ENCODE data around the gene ZPR1. TPM values are rescaled to one million over a fixed set of nuclear protein-coding genes. Genes with fewer than 3 reads are reported as not detected.

ZPR1 gene
- total RNA-seq, 4 donors from 2014 or later: 18.1 to 45.9 (median 39.2) TPM

DNA sequence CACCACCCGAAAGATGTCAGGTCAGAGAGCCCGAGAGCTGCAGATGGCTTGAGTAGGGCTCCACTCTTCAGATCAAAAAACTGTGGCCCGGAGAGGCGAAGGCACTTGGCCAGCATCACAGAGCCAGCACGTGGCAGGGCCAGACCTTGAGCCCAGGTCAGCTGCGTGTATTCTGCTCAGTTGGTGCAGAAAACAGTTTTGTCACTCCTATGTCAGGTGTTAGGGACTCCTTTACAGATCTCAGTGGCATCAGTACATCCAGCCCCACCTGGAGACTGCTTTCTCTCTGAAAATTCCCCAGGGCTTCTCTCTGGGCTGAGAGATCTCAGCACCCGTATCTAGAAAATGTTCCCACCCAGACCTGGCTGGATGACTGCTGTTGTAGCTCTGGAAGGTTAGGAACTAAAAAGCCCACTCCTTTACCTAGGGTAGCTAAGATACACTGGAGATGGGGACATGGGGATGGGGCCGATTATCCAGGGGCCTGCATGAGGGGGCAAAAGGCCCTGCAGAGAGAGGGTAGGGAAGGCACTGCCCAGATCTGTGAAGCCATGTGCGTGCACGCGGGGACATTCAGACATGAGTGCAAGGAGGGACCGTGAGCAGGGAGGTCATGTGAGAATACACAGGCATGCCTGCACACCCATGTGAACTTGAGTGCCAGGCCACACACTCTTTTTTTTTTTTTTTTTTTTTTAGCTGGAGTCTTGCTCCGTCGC lies 46.2 kb upstream of the ZPR1 start:
- no peaks in the 10 kb centered on the region for H3K36me3 ChIP-seq
- H3K4me3 ChIP-seq: no peak overlapping the region
- ATAC-seq: no peak
- WGBS, 2 donors (ENCODE audit: low coverage in 1 of 2): 85% methylated on average over 9 of the region's 14 CpGs; no CpG with 5 or more reads in 1 of the 2 donors
- H3K27me3 ChIP-seq: no peaks in the 10 kb centered on the region
- peaks cover 0 to 33% (median 8%) of the 10 kb centered on the region in 3 donors for H3K4me1 ChIP-seq
- H3K9me3 ChIP-seq: no peaks in the 10 kb centered on the region
- TF ChIP-seq POLR2AphosphoS5 (IDR thresholded peaks at IDR 0.05): no peak
- TF ChIP-seq, protein P1, sequence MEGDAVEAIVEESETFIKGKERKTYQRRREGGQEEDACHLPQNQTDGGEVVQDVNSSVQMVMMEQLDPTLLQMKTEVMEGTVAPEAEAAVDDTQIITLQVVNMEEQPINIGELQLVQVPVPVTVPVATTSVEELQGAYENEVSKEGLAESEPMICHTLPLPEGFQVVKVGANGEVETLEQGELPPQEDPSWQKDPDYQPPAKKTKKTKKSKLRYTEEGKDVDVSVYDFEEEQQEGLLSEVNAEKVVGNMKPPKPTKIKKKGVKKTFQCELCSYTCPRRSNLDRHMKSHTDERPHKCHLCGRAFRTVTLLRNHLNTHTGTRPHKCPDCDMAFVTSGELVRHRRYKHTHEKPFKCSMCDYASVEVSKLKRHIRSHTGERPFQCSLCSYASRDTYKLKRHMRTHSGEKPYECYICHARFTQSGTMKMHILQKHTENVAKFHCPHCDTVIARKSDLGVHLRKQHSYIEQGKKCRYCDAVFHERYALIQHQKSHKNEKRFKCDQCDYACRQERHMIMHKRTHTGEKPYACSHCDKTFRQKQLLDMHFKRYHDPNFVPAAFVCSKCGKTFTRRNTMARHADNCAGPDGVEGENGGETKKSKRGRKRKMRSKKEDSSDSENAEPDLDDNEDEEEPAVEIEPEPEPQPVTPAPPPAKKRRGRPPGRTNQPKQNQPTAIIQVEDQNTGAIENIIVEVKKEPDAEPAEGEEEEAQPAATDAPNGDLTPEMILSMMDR (IDR thresholded peaks at IDR 0.05): no peak
- no peak for TF ChIP-seq EP300 (IDR thresholded peaks at IDR 0.05)
- TF ChIP-seq POLR2A (IDR thresholded peaks at IDR 0.05): no peak
- H3K27ac ChIP-seq: no peak overlapping the region

DNA sequence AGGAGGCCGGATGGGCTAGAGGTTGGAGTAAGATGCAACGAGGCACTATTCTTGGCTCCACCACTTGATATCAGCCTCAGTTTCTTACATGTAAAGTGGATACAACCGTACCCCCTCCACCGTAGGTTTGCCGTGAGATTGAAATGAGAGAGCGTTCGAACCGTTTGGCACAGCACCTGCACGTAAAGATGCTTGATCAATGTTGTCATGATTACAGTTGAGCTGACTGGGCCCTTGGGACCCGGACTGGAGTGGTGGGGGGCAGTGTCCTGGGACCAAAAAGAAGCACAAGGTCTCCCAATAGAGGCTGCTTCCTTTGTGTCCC lies 45.6 kb upstream of the ZPR1 start:
- TF ChIP-seq POLR2AphosphoS5 (IDR thresholded peaks at IDR 0.05) (no peak), EP300 (IDR thresholded peaks at IDR 0.05) (no peak), POLR2A (IDR thresholded peaks at IDR 0.05) (no peak)
- TF ChIP-seq, protein P1 (IDR thresholded peaks at IDR 0.05): no peak
- H3K27ac ChIP-seq: no peak overlapping the region
- no peaks in the 10 kb centered on the region for H3K27me3 ChIP-seq
- 89% methylated on average over 8 of the region's 10 CpGs; no CpG with 5 or more reads in 1 of the 2 donors for WGBS, 2 donors (ENCODE audit: low coverage in 1 of 2)
- H3K4me3 ChIP-seq: no peak overlapping the region
- no peaks in the 10 kb centered on the region for H3K36me3 ChIP-seq
- no peaks in the 10 kb centered on the region for H3K9me3 ChIP-seq
- peaks cover 0 to 33% (median 8%) of the 10 kb centered on the region in 3 donors for H3K4me1 ChIP-seq
- ATAC-seq: no peak

DNA sequence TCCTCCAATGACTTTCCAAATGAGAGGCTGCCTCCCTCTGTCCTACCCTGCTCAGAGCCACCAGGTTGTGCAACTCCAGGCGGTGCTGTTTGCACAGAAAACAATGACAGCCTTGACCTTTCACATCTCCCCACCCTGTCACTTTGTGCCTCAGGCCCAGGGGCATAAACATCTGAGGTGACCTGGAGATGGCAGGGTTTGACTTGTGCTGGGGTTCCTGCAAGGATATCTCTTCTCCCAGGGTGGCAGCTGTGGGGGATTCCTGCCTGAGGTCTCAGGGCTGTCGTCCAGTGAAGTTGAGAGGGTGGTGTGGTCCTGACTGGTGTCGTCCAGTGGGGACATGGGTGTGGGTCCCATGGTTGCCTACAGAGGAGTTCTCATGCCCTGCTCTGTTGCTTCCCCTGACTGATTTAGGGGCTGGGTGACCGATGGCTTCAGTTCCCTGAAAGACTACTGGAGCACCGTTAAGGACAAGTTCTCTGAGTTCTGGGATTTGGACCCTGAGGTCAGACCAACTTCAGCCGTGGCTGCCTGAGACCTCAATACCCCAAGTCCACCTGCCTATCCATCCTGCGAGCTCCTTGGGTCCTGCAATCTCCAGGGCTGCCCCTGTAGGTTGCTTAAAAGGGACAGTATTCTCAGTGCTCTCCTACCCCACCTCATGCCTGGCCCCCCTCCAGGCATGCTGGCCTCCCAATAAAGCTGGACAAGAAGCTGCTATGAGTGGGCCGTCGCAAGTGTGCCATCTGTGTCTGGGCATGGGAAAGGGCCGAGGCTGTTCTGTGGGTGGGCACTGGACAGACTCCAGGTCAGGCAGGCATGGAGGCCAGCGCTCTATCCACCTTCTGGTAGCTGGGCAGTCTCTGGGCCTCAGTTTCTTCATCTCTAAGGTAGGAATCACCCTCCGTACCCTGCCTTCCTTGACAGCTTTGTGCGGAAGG lies 44.8 kb upstream of the ZPR1 start:
- TF ChIP-seq EP300 (IDR thresholded peaks at IDR 0.05) (no peak), POLR2AphosphoS5 (IDR thresholded peaks at IDR 0.05) (no peak), POLR2A (IDR thresholded peaks at IDR 0.05) (no peak)
- TF ChIP-seq, protein P1 (IDR thresholded peaks at IDR 0.05): no peak
- no peak overlapping the region for H3K27ac ChIP-seq
- WGBS, 2 donors (ENCODE audit: low coverage in 1 of 2): 100% methylated on average over 1 to 2 of the region's 13 CpGs

DNA sequence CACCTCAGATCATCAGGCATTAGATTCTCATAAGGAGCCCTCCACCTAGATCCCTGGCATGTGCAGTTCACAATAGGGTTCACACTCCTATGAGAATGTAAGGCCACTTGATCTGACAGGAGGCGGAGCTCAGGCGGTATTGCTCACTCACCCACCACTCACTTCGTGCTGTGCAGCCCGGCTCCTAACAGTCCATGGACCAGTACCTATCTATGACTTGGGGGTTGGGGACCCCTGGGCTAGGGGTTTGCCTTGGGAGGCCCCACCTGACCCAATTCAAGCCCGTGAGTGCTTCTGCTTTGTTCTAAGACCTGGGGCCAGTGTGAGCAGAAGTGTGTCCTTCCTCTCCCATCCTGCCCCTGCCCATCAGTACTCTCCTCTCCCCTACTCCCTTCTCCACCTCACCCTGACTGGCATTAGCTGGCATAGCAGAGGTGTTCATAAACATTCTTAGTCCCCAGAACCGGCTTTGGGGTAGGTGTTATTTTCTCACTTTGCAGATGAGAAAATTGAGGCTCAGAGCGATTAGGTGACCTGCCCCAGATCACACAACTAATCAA lies 44.0 kb upstream of the ZPR1 start:
- no peaks in the 10 kb centered on the region for H3K36me3 ChIP-seq
- H3K4me3 ChIP-seq: no peak overlapping the region
- H3K27me3 ChIP-seq: no peaks in the 10 kb centered on the region
- WGBS, 2 donors (ENCODE audit: low coverage in 1 of 2): 83 to 93% methylated on average over 2 to 5 of the region's 7 CpGs
- ATAC-seq: no peak
- TF ChIP-seq POLR2AphosphoS5 (IDR thresholded peaks at IDR 0.05): no peak
- TF ChIP-seq, protein P1 (IDR thresholded peaks at IDR 0.05): no peak
- TF ChIP-seq EP300 (IDR thresholded peaks at IDR 0.05): no peak
- TF ChIP-seq POLR2A (IDR thresholded peaks at IDR 0.05): no peak
- H3K9me3 ChIP-seq: no peaks in the 10 kb centered on the region
- peaks cover 0 to 22% (median 8%) of the 10 kb centered on the region in 3 donors for H3K4me1 ChIP-seq
- H3K27ac ChIP-seq: no peak overlapping the region

More for the DNA sequence above, 44.8 kb upstream of the ZPR1 start:
- H3K9me3 ChIP-seq: no peaks in the 10 kb centered on the region
- H3K4me3 ChIP-seq: no peak overlapping the region
- H3K4me1 ChIP-seq: peaks cover 0 to 30% (median 8%) of the 10 kb centered on the region in 3 donors
- no peak for ATAC-seq
- H3K27me3 ChIP-seq: no peaks in the 10 kb centered on the region
- H3K36me3 ChIP-seq: no peaks in the 10 kb centered on the region
